H1 (cell line): Measurements from ENCODE around the gene MMP8. TPM values are rescaled to one million over a fixed set of nuclear protein-coding genes. Genes with fewer than 3 reads are reported as not detected.

ENCODE experiments used
- CTCF ChIA-PET: fragments of 300-600 bp; sonication (Branson Sonifier 250); formaldehyde crosslinking; loops from one replicate; lab custom pipeline; 2021; ENCODE audit not compliant: partially characterized antibody; lab: Charles Lee
- POLR2A ChIA-PET: fragments of 300-600 bp; sonication (Branson Sonifier 250); formaldehyde crosslinking; loops from one replicate; lab custom pipeline; 2021; ENCODE audit warnings: inconsistent platforms; ENCODE audit not compliant: partially characterized antibody; lab: Charles Lee
- DNase-seq, 2 experiments: peaks; one replicate each; pipeline versions ENCODE4 v3.0.0 to v3.0.0-alpha.2; 2010 to 2022; ENCODE audit warnings: low spot score in 2 of 2, low read depth in 1 of 2, mixed read lengths in 1 of 2
- FAIRE-seq: peaks from 2 replicates; lab custom pipeline; 2011; peaks lifted over from hg19 to GRCh38; lab: Jason Lieb, UNC
- H2AFZ ChIP-seq: 2 replicates; pipeline ENCODE4 v1.8.1; 2012; ENCODE audit warnings: low read length, inconsistent platforms
- H2AK5ac ChIP-seq: 2 replicates; pipeline ENCODE4 v1.6.1; 2013; ENCODE audit warnings: low read depth, low read length
- H2BK120ac ChIP-seq: replicated peaks from 2 replicates; pipeline ENCODE3; 2013; ENCODE audit warnings: low read depth, low read length, inconsistent platforms
- H2BK12ac ChIP-seq: 2 replicates; pipeline ENCODE4 v1.6.1; 2013; ENCODE audit warnings: low read depth, low read length
- H2BK15ac ChIP-seq: 2 replicates; pipeline ENCODE4 v1.6.1; 2013; ENCODE audit warnings: low read length
- H2BK20ac ChIP-seq: 2 replicates; pipeline ENCODE4 v1.6.1; 2013; ENCODE audit warnings: low read length
- H2BK5ac ChIP-seq: 2 replicates; pipeline ENCODE4 v1.6.1; 2013; ENCODE audit warnings: low read depth, low read length
- H3K14ac ChIP-seq: 2 replicates; pipeline ENCODE4 v1.6.1; 2013; ENCODE audit warnings: inconsistent platforms; ENCODE audit not compliant: insufficient read length
- H3K18ac ChIP-seq: 2 replicates; pipeline ENCODE4 v1.6.1; 2013; ENCODE audit warnings: low read length; ENCODE audit errors: extremely low read depth
- H3K23ac ChIP-seq: 2 replicates; pipeline ENCODE4 v1.6.1; 2013; ENCODE audit warnings: inconsistent platforms; ENCODE audit not compliant: insufficient read length
- H3K23me2 ChIP-seq: 2 replicates; pipeline ENCODE4 v1.6.1; 2013; ENCODE audit warnings: low read depth, low read length
- H3K27ac ChIP-seq: 2 replicates; pipeline ENCODE4 v1.6.1; 2011; ENCODE audit warnings: low read depth, low read length, inconsistent platforms
- H3K27me3 ChIP-seq, 4 experiments: replicated peaks in 1 of 4; 1 replicate in 1 of 4; 2 replicates in 3 of 4; pipeline versions ENCODE4 v1.6.1 to v1.8.1; 2011 to 2013; ENCODE audit warnings: low read length in 3 of 4, mild to moderate bottlenecking in 3 of 4, inconsistent platforms in 2 of 4, mixed read lengths in 2 of 4, moderate library complexity in 1 of 4; ENCODE audit not compliant: control insufficient read depth in 3 of 4, insufficient read depth in 3 of 4; ENCODE audit errors: extremely low read depth in 1 of 4
- H3K36me3 ChIP-seq, 4 experiments: 2 replicates each; pipeline versions ENCODE4 v1.6.1 to v1.8.1; 2011 to 2013; ENCODE audit warnings: mild to moderate bottlenecking in 4 of 4, low read length in 3 of 4, moderate library complexity in 2 of 4, control low read depth in 1 of 4, inconsistent platforms in 1 of 4; ENCODE audit not compliant: insufficient read depth in 4 of 4, control insufficient read depth in 2 of 4
- H3K4ac ChIP-seq: replicated peaks from 2 replicates; pipeline ENCODE3; 2013; ENCODE audit warnings: low read length, low read depth, mixed read lengths, inconsistent platforms; ENCODE audit not compliant: insufficient read length
- H3K4me1 ChIP-seq, 4 experiments: replicated peaks in 1 of 4; 1 replicate in 1 of 4; 2 replicates in 3 of 4; pipeline versions ENCODE4 v1.6.1 to v1.8.1; 2011 to 2013; ENCODE audit warnings: low read length in 3 of 4, inconsistent platforms in 2 of 4, mixed read lengths in 1 of 4; ENCODE audit not compliant: insufficient read depth in 4 of 4, control insufficient read depth in 3 of 4
- H3K4me2 ChIP-seq, 2 experiments: 2 replicates each; pipeline versions ENCODE4 v1.6.1 to v1.8.1; 2011 to 2013; ENCODE audit warnings: low read depth in 2 of 2, low read length in 2 of 2, control low read depth in 1 of 2, inconsistent platforms in 1 of 2, mild to moderate bottlenecking in 1 of 2; ENCODE audit not compliant: insufficient read depth in 1 of 2
- H3K4me3 ChIP-seq, 4 experiments: fragments of 200-600, 300-600 bp in 1 of 4; sonication (generic), shearing (Covaris generic), sonication (Bioruptor Twin) in 1 of 4; 2 replicates each; pipeline versions ENCODE4 v1.5.1 to v1.8.1; 2011 to 2016; ENCODE audit warnings: low read length in 4 of 4, low read depth in 3 of 4, control low read depth in 2 of 4, inconsistent platforms in 2 of 4, mild to moderate bottlenecking in 2 of 4, mixed read lengths in 1 of 4, moderate library complexity in 1 of 4; ENCODE audit not compliant: insufficient read depth in 2 of 4; ENCODE audit errors: extremely low read depth in 1 of 4
- H3K56ac ChIP-seq: replicated peaks from 2 replicates; pipeline ENCODE3; 2013; ENCODE audit warnings: low read depth, mild to moderate bottlenecking, mixed read lengths, low read length, inconsistent platforms; ENCODE audit not compliant: insufficient read length
- H3K79me1 ChIP-seq: 2 replicates; pipeline ENCODE4 v1.6.1; 2013; ENCODE audit warnings: low read depth, low read length, control low read depth
- H3K79me2 ChIP-seq, 2 experiments: 2 replicates each; pipeline versions ENCODE4 v1.6.1 to v1.8.1; 2012 to 2013; ENCODE audit warnings: low read length in 2 of 2, mild to moderate bottlenecking in 2 of 2, inconsistent platforms in 1 of 2; ENCODE audit not compliant: insufficient read depth in 2 of 2, control insufficient read depth in 1 of 2
- H3K9ac ChIP-seq, 4 experiments: replicated peaks in 1 of 4; 1 replicate in 1 of 4; 2 replicates in 3 of 4; pipeline versions ENCODE4 v1.6.1 to v1.8.1; 2011 to 2013; ENCODE audit warnings: low read depth in 3 of 4, low read length in 3 of 4, control low read depth in 2 of 4, mild to moderate bottlenecking in 2 of 4, moderate library complexity in 2 of 4, inconsistent platforms in 1 of 4; ENCODE audit errors: extremely low read depth in 1 of 4
- H3K9me3 ChIP-seq, 2 experiments: 2 replicates each; pipeline versions ENCODE4 v1.6.1 to v1.8.1; 2012 to 2013; ENCODE audit warnings: mild to moderate bottlenecking in 2 of 2, moderate library complexity in 2 of 2, control low read depth in 1 of 2, inconsistent platforms in 1 of 2, low read depth in 1 of 2, low read length in 1 of 2, mixed read lengths in 1 of 2; ENCODE audit not compliant: insufficient read depth in 2 of 2
- H4K20me1 ChIP-seq, 2 experiments: replicated peaks in 1 of 2; 2 replicates each; pipeline versions ENCODE3 to v1.8.1; 2011 to 2013; ENCODE audit warnings: inconsistent platforms in 2 of 2, low read length in 2 of 2, mild to moderate bottlenecking in 1 of 2; ENCODE audit not compliant: insufficient read depth in 2 of 2, control insufficient read depth in 1 of 2
- H4K5ac ChIP-seq: 2 replicates; pipeline ENCODE4 v1.6.1; 2013; ENCODE audit warnings: low read length, low read depth, mixed read lengths, inconsistent platforms; ENCODE audit not compliant: insufficient read length
- H4K8ac ChIP-seq: 2 replicates; pipeline ENCODE4 v1.8.0; 2013; ENCODE audit warnings: mild to moderate bottlenecking, moderate library complexity, low read length, inconsistent platforms; ENCODE audit not compliant: insufficient read depth; ENCODE audit errors: extremely low read depth
- H4K91ac ChIP-seq: replicated peaks from 2 replicates; pipeline ENCODE3; 2013; ENCODE audit warnings: low read length, mixed read lengths, inconsistent platforms; ENCODE audit not compliant: insufficient read length
- ASH2L ChIP-seq: fragments of 200-600, 300-600 bp; sonication (generic); IDR thresholded peaks from one replicate; pipeline ENCODE4 v1.7.1; 2017; ENCODE audit warnings: low read length
- CHD1 ChIP-seq: IDR thresholded peaks from 2 replicates; pipeline ENCODE4 v1.6.1; 2012; ENCODE audit warnings: low read depth, low read length, improper control_type of control experiment
- JUND ChIP-seq: IDR thresholded peaks from 2 replicates; pipeline ENCODE4 v1.6.1; 2011; ENCODE audit warnings: mild to moderate bottlenecking, improper control_type of control experiment, low read length
- SRF ChIP-seq: IDR thresholded peaks from 2 replicates; pipeline ENCODE4 v1.6.1; 2011; ENCODE audit warnings: mild to moderate bottlenecking, low read depth, low read length, moderate library complexity
- WGBS, 2 experiments: shearing (Covaris generic) in 1 of 2; methylation state at CpG; one replicate each; pipeline versions ENCODE4 v1.1.6 to v1.1.7; 2013 to 2015; ENCODE audit warnings: low lambda C conversion rate in 2 of 2, mixed read lengths in 2 of 2, inconsistent platforms in 1 of 2, low coverage in 1 of 2, missing lambda C conversion rate in 1 of 2; ENCODE audit not compliant: insufficient replicate concordance in 2 of 2, insufficient coverage in 1 of 2, insufficient read length in 1 of 2; ENCODE audit errors: extremely low coverage in 1 of 2, missing lambda C conversion rate in 1 of 2; 5-methylcytosine and 5-hydroxymethylcytosine counted together
- polyA plus RNA-seq, 7 experiments: library from polyadenylated mRNA; depleted of rRNA in 3 of 7; stranded (reverse) in 5 of 7; unstranded in 2 of 7; fragments of >200 nt in 5 of 7; fragments of 200-250 nt in 2 of 7; gene quantifications; 1 replicate in 5 of 7; 2 replicates in 1 of 7; 4 replicates in 1 of 7; pipeline versions ENCODE4 v1.2.1 to v1.2.3, GENCODE V29; 2011 to 2013; ENCODE audit warnings: missing spikeins in 2 of 7, mixed read lengths in 2 of 7
- total RNA-seq: library from RNA; stranded (reverse); fragmentation: NEBNext Ultra II Directional; extraction: Animal tissue kit (Norgen Biotek cat#: 25700); gene quantifications from 2 replicates; pipeline ENCODE4 v1.2.1, GENCODE V29; 2021

MMP8 gene
- total and polyA plus RNA-seq, 2 of the 8 experiments (the other 6 are each of a cell fraction or from before 2014, with no cell fraction given) = not detected

DNA sequence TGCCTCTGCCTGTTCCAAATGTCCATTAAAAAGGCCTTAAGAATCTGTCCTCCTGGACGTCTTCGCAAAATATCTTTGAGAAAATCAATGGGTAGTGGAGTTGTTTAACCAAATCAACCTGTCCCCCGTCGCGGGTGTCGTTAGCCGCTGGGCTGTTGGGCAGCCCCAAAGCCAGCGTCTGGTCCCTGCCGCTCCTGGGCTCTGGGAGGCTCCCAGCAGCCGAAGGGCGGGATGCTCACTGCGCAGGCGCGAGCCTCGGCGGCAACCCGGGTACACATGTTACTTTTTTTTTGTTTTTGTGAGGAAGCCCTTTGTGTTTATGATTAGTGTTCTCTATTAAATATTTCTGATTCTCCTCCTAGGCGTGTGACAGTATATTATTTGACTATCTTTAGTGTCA is 43.0 kb upstream of the MMP8 start:
- ChIA-PET POLR2A (no interaction called here), CTCF (no interaction called here)
- Histone ChIP-seq H3K9me3 (no peaks in the 10 kb centered on the region), H3K23ac (no peak overlapping the region), H3K18ac (no peak overlapping the region), H3K4me3 (no peak overlapping the region), H3K79me2 (no peaks in the 10 kb centered on the region), H3K27ac (no peak overlapping the region), H3K4me2 (no peak overlapping the region), H4K8ac (no peak overlapping the region), H2BK12ac (no peak overlapping the region), H2BK5ac (no peak overlapping the region), H3K56ac (no peak overlapping the region), H2BK120ac (no peak overlapping the region), H3K36me3 (no peaks in the 10 kb centered on the region), H3K4ac (no peak overlapping the region), H3K79me1 (no peaks in the 10 kb centered on the region), H4K5ac (no peak overlapping the region), H4K20me1 (no peaks in the 10 kb centered on the region), H2BK20ac (no peak overlapping the region), H3K9ac (no peak overlapping the region), H3K27me3 (peaks cover 0 to 1% (median 0%) of the 10 kb centered on the region in 4 experiments; a peak in 1 of 7 replicates), H4K91ac (no peak overlapping the region), H2AK5ac (no peak overlapping the region), H3K23me2 (no peaks in the 10 kb centered on the region), H2AFZ (no peak overlapping the region), H3K14ac (no peak overlapping the region), H2BK15ac (no peak overlapping the region), H3K4me1 (no peaks in the 10 kb centered on the region)
- no peak for DNase-seq
- WGBS, 2 experiments = 94% methylated on average over 18 of the region's 18 CpGs; no CpG with 5 or more reads in 1 of the 2 experiments
- no peak for FAIRE-seq
- TF ChIP-seq SRF = no peak
- no peak for TF ChIP-seq CHD1
- TF ChIP-seq ASH2L = no peak
- no peak for TF ChIP-seq JUND
